GM18499 (cell line): ENCODE measurements around the gene PHF21A.

Source experiments
- ATAC-seq: cut with Tn5 transposase; IDR thresholded peaks from one replicate; pipeline ENCODE4 v1.9.1; 2021; ENCODE audit warnings: moderate number of reproducible peaks; ENCODE audit not compliant: insufficient read depth, unreplicated experiment

Gene PHF21A

DNA sequence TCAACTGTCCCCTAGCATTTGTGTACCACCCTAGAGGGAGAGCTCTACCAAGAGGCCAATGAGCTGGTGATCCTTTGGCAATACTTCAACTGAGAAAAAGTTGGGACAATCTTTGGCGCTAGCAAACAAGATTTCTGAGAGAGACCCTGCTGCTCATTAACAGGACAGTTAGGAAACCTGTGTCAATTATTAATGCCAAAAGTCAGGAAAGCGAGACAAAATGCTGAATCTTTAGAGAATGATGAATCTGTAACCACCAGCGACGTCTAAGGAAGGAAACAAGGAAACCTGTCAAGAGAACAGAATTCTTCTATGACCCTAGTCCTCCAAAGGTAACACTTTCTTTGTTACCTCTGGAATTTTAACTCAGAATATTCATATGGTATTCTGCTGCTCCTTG is 178.9 kb downstream of the PHF21A start:
- ATAC-seq: no peak

DNA sequence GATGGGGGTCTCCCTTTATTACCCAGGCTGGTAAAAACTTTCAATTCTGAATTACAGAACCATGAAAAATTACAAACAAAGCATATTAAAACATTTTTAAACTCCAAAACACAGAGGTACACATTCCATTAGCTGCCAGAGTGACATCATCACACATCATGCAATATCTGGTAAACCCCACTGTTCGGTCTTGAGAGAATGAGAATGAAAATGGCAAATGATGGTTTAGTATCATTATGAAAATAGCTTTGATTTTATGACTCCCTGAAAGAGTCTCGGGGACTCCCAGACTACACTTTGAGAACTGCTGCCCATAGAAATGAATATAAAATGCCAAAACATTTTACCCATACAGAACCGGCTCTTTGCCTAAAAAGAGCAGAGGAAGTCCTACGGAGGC is 180.0 kb downstream of the PHF21A start:
- ATAC-seq: no peak

DNA sequence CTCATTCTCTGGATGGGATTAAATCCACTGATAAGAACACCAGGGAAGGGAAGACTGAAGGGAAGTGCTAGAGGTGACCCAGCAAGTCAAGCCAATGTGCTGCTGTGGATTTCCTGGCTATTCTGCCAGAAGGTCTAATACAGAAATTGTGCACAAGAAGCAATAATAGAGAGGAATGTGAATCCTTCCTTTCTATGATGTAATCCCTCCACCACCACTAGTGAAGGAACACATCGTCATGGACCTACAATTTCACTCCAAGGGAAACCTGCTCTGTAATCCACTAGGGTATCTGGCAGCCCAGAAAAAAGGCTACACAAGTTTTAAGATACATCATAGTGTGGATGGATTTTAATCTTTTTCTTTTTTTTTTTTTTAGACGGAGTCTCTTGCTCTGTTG is 181.4 kb downstream of the PHF21A start:
- ATAC-seq: no peak

- ATAC-seq: no peak
These were observed 183.3 kb downstream of the PHF21A start for GRCh38 chr11:45937916-45938315.

DNA sequence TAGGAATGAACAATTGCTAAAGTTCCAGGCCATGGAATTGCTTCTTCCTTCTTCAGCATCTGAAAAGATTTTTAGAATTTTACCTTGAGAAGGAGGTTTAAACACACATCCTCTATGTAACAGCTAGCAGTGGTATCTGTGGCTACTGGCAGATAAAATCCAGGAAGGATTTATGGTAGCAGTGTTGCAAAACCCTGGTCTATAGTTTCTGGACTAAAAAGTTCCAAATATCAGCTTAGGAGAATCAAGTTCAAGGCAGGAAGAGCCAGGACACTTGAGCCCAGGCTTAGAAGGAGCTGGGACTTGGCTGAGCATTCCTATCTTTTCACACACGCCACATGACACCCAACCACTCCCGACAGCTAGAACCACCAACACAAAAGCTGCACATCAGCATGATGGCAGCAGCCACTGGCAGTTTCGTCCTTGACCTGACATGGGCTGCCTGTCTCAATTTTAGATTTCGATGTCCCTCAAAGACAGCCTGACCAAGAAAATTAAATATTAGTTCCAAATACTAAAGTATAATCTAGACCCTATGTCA is 184.7 kb downstream of the PHF21A start:
- ATAC-seq: no peak

DNA sequence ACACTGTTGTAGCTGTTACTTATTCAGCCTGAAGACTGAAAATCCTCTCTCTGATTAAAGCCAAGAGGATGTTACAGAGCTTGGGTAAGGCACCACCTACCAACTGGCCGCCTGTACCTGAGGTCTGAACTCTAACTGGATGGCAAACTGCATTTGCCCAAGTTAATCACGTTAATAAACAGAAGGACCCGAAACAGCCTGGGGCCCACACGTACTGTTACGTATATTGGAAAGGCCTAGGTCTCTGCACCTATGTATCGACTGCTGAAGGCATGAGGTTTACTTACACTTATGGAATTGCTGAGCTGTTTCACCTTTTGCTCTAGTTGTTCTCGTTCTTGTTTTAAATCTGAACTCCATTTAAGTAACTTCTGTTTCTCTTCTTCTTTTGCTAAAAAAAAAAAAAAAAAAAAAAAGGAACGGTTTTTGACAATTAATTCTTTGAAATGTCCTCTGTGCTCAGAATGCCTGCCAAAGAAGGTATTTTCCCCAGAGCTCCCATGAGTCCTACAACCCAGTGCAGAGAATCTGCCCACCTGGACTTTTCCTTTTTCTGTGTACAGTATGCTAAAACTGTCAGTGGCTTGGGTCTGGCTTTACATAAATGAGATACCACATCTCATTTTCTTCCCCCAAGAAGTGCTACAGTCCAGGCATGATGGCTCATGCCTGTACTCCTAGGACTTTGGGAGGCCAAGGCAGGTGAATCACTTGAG is 185.7 kb downstream of the PHF21A start:
- ATAC-seq: no peak

DNA sequence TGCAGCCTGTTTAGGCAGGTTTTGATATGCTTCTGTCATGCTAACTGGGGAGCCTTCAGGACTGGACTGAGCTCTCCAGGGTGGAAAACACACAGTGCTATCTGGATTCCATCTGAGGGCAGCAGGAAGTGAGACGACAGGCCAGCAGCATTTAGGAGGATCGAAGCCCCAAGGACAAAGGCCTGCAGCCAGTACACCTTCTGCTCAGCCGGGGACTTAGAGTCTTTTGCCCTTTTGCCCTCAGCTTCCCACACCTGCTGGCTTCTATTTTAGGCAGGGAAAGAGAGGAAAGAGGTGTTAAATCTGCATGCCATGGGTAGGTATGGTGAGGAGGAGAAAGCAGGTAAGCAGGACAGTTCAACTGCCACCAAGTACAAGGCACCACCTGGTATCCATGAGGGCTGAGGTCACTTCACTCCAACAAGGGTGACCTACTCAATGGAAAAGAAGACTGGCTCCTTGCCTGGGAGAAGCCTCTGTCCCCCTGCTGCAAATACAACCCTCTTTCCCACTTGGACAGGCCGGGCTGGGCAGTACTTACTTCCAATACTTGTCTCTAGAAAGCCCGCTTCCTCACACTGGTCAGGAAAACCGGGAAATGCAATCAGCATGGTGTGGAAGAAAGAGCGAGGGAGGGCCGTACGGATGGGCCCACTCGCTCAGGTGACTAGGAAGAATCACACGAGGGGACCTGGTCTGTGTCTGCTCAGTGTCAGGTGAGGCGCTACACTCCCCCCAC is 186.5 kb downstream of the PHF21A start:
- no peak for ATAC-seq

DNA sequence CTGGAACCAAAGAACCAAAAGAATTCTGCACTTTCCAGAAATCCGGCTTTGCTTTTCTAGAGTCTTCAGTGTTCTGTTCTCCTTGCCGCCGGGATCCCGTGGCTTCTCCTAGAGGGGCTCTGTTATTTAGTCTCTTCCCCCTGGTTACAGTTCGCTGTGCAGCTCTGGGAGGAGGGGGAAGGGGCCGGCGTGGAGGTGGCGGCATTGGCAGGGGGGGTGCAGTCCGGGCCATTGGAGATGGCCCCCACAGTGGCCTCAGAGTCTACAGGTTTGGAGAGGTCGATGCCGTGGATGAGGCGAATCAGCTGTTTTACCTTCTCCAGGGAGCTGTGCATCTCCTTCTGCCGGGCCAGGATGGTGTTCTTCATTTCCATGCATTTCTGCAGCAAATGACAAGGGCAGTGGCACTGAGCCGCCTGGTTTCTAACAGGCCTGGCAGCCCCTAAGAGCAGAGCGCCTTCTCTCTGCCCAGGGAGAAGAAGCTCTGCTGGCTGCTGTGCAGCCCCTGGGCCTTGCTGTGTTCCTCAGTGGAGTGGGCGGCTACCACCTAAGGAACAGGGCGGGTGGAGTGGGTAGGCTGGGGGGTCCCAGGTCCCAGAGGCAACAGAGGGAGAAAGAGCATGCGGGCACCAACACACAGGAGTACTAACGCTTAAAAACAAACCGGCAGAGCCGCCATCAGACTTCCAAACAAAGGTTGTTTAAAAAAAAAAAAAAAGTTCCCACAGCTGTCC is 187.2 kb downstream of the PHF21A start:
- no peak for ATAC-seq

DNA sequence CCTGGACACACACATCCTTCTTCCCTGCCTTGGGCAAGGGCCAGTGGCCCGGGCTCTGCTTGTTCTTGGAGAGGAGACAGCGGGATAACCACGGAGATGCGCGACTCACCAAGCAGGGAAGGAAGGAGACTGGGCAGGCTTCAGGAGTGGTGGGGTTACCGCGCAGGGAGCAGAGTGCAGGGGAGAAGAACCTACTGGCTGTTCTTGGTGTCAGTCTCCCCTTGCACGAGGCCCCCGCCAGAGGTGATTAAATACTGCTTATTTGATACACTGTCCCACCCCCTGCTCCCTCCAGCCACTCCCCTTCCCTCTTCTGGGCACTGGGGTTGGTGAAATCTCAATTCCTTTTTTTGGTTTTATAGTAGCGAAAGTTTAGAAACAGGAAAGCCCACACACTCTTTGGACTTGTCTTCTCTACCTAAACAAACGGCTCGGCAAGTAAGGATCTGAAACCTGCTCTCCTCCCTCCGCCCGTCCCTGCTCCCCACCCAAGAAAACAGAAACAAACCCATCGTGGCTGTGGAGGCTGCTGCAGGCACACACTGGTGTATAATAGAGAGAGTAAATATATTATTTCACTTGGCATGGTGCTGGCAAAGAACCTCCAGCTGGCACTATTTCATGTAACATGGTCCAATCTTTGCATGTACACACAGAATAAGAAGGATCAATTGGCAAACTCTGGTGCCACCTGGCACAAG is 188.0 kb downstream of the PHF21A start:
- ATAC-seq: no peak

GRCh38 chr11:45932217-45932616 is 189.0 kb downstream of the PHF21A start:
- ATAC-seq: no peak

GRCh38 chr11:45931739-45932138 is 189.5 kb downstream of the PHF21A start:
- no peak for ATAC-seq

- no peak for ATAC-seq
These were observed 190.2 kb downstream of the PHF21A start for GRCh38 chr11:45930951-45931570.

- ATAC-seq: peak; percentile 80
These were observed 191.0 kb downstream of the PHF21A start for GRCh38 chr11:45930031-45930794.

- peak; percentile 10 for ATAC-seq
These were observed 191.7 kb downstream of the PHF21A start for GRCh38 chr11:45929486-45930030.

DNA sequence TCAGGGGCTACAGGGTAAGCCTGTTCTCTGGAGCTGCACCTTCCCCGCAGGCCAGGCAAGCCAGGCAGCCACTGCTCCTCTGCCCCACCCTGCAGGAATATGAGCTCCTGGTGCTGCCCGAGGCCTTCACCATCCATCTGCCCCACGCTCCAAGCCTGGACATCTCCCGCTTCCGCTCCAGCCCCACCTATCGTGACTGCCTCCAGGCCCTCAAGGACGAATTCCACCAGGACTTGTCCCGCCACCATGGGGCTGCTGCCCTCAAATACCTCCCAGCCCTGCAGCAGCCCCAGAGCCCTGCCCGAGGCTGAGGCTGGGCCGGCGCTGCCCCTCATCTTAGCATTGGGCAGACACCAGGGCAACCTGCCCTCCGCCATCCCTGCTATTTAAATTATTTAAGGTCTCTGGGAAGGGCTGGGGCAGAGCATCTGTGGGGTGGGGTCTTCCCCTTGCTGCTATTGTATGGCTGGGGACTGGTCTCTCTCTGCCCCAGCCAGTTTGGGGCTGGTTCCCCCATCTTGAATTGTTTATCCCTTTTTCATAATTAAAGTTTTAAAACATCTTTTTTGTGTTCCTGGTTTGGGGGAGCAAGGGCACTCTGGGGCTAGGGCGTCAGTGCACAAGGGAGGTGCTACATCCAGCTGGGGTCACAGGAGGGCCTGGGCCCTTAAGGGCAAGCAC is 192.6 kb downstream of the PHF21A start:
- ATAC-seq: no peak

DNA sequence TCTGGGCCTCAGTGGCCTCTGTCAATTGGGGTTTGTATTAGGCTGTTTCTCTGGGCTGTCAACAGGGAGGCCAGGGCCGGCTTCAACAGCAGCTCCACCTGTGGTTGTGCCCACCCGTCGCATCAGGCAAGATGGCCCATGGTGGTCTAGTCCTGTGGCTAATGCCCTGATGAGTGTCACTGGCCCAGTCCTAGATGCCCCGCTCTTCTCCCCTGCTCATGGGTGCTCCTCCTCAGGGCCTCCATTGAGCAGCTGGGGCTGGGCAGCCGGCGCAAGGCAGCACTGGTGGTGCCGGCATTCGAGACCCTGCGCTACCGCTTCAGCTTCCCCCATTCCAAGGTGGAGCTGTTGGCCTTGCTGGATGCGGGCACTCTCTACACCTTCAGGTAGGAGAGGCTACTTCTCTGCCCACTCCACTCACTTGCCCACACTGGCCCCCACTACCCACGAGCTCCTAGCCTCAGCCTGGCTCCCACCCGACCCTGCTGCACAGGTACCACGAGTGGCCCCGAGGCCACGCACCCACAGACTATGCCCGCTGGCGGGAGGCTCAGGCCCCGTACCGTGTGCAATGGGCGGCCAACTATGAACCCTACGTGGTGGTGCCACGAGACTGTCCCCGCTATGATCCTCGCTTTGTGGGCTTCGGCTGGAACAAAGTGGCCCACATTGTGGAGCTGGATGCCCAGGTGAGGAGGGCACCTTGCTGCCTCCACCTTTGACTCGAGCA is 193.4 kb downstream of the PHF21A start:
- ATAC-seq: no peak

DNA sequence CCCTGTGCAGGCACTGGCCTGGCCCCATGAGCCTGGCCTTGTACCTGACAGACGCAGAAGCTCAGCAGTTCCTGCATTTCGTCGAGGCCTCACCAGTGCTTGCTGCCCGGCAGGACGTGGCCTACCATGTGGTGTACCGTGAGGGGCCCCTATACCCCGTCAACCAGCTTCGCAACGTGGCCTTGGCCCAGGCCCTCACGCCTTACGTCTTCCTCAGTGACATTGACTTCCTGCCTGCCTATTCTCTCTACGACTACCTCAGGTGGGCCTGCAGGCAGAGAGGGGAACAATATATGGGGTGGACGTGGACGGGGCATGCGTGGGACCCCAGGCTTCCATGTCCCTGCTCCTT is 193.9 kb downstream of the PHF21A start:
- ATAC-seq: no peak
